Neural progenitor cell (in vitro differentiated cells): ENCODE results near the gene EHMT2. TPM values are rescaled to one million over a fixed set of nuclear protein-coding genes. Genes with fewer than 3 reads are reported as not detected.
"Not testable (repeated sequence)": the region's sequence is repeated elsewhere in the genome, so short reads cannot be mapped to it uniquely, and the experiment has no call there.

Source experiments
- DNase-seq: peaks from one replicate; pipeline ENCODE4 v3.0.0-alpha.2; 2016; ENCODE audit warnings: low spot score
- H2AFZ ChIP-seq: fragments of 200-600 bp; sonication (generic); replicated peaks from 2 replicates; pipeline ENCODE4 v1.6.1; 2016; ENCODE audit warnings: antibody characterized with exemption
- H3F3A ChIP-seq: fragments of 200-600 bp; sonication (generic); 2 replicates; pipeline ENCODE4 v1.6.1; 2016; ENCODE audit warnings: antibody characterized with exemption, low read depth
- H3K27ac ChIP-seq: fragments of 200-600 bp; sonication (generic); 2 replicates; pipeline ENCODE4 v1.5.1; 2016; ENCODE audit warnings: mild to moderate bottlenecking
- H3K27me3 ChIP-seq: fragments of 200-600 bp; sonication (generic); 2 replicates; pipeline ENCODE4 v1.6.1; 2016; ENCODE audit warnings: mild to moderate bottlenecking, moderate library complexity
- H3K36me3 ChIP-seq: fragments of 200-600 bp; sonication (generic); 2 replicates; pipeline ENCODE4 v1.5.1; 2016
- H3K4me1 ChIP-seq: fragments of 200-600 bp; sonication (generic); 2 replicates; pipeline ENCODE4 v1.6.1; 2016; ENCODE audit warnings: mixed run types
- H3K4me2 ChIP-seq: fragments of 200-600 bp; sonication (generic); 2 replicates; pipeline ENCODE4 v1.6.1; 2016
- H3K4me3 ChIP-seq: fragments of 200-600 bp; sonication (generic); 2 replicates; pipeline ENCODE4 v1.5.1; 2016
- H3K79me2 ChIP-seq: fragments of 200-600 bp; sonication (generic); 2 replicates; pipeline ENCODE4 v1.6.1; 2016; ENCODE audit warnings: low read depth
- H3K9ac ChIP-seq: fragments of 200-600 bp; sonication (generic); 2 replicates; pipeline ENCODE4 v1.6.1; 2016
- H3K9me3 ChIP-seq: fragments of 200-600 bp; sonication (generic); 2 replicates; pipeline ENCODE4 v1.5.1; 2016; ENCODE audit warnings: low read depth
- H4K20me1 ChIP-seq: fragments of 200-600 bp; sonication (generic); 2 replicates; pipeline ENCODE4 v1.6.1; 2016; ENCODE audit warnings: low read depth
- H3K27ac Mint-ChIP-seq: 3 replicates; pipeline ENCODE4 v1.8.0; 2021; ENCODE audit warnings: mixed read lengths
- H3K27me3 Mint-ChIP-seq: 2 replicates; pipeline ENCODE4 v1.8.0; 2022; ENCODE audit warnings: low read depth, mild to moderate bottlenecking, inconsistent platforms, moderate library complexity, mixed read lengths; ENCODE audit not compliant: insufficient read depth
- H3K36me3 Mint-ChIP-seq: 3 replicates; pipeline ENCODE4 v1.8.0; 2021; ENCODE audit warnings: mixed read lengths
- H3K4me1 Mint-ChIP-seq: 3 replicates; pipeline ENCODE4 v1.8.0; 2021; ENCODE audit warnings: mixed read lengths
- H3K4me3 Mint-ChIP-seq: 3 replicates; pipeline ENCODE4 v1.8.0; 2021; ENCODE audit warnings: mild to moderate bottlenecking, moderate library complexity, mixed read lengths
- H3K9me3 Mint-ChIP-seq: 3 replicates; pipeline ENCODE4 v1.8.0; 2020; ENCODE audit warnings: mixed read lengths
- EZH2 ChIP-seq: fragments of 200-600 bp; sonication (generic); IDR thresholded peaks from 2 replicates; pipeline ENCODE4 v1.6.1; 2017; ENCODE audit warnings: antibody characterized with exemption, mild to moderate bottlenecking, moderate library complexity
- EZH2phosphoT487 ChIP-seq: fragments of 200-600 bp; sonication (generic); IDR thresholded peaks from 2 replicates; pipeline ENCODE4 v1.6.1; 2017; ENCODE audit warnings: antibody characterized with exemption
- total RNA-seq: library from RNA; depleted of rRNA; stranded (reverse); fragments of >200 nt; gene quantifications from 2 replicates; pipeline ENCODE4 v1.2.3, GENCODE V29; 2015; ENCODE audit warnings: low replicate concordance
- TF ChIP-seq, protein P1 (sequence below): fragments of 200-600 bp; sonication (generic); IDR thresholded peaks from 2 replicates; pipeline ENCODE4 v1.5.1; 2017; ENCODE audit warnings: antibody characterized with exemption, mild to moderate bottlenecking

EHMT2 gene
- total RNA-seq, 1 donor from 2014 or later = 93.3 TPM

DNA sequence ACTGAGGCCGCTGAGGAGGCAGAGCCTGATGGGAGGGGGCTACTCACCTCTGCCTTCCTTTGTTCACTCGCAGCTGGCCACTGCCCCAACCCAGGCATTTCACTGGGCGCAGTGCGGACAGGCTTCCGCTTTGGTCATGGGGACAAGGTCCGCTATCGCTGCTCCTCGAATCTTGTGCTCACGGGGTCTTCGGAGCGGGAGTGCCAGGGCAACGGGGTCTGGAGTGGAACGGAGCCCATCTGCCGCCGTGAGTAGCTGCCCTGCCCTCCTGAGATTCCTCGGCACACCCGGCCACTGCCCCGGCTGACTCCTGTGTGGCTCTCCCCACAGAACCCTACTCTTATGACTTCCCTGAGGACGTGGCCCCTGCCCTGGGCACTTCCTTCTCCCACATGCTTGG lies 36.0 kb upstream of the EHMT2 start:
- Histone ChIP-seq H3K36me3 (no peaks in the 10 kb centered on the region), H3K4me1 (no peaks in the 10 kb centered on the region), H3K9me3 (no peaks in the 10 kb centered on the region), H3K27ac (no peak overlapping the region), H4K20me1 (no peaks in the 10 kb centered on the region), H3K27me3 (no peaks in the 10 kb centered on the region), H3K9ac (no peak overlapping the region), H2AFZ (no peak overlapping the region), H3F3A (no peaks in the 10 kb centered on the region), H3K4me2 (no peak overlapping the region), H3K79me2 (no peaks in the 10 kb centered on the region), H3K4me3 (no peak overlapping the region)
- DNase-seq = no peak
- no peaks in the 10 kb centered on the region for H3K36me3 Mint-ChIP-seq
- TF ChIP-seq EZH2phosphoT487 = no peak
- TF ChIP-seq, protein P1, sequence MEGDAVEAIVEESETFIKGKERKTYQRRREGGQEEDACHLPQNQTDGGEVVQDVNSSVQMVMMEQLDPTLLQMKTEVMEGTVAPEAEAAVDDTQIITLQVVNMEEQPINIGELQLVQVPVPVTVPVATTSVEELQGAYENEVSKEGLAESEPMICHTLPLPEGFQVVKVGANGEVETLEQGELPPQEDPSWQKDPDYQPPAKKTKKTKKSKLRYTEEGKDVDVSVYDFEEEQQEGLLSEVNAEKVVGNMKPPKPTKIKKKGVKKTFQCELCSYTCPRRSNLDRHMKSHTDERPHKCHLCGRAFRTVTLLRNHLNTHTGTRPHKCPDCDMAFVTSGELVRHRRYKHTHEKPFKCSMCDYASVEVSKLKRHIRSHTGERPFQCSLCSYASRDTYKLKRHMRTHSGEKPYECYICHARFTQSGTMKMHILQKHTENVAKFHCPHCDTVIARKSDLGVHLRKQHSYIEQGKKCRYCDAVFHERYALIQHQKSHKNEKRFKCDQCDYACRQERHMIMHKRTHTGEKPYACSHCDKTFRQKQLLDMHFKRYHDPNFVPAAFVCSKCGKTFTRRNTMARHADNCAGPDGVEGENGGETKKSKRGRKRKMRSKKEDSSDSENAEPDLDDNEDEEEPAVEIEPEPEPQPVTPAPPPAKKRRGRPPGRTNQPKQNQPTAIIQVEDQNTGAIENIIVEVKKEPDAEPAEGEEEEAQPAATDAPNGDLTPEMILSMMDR = no peak
- no peak for TF ChIP-seq EZH2
- H3K27me3 Mint-ChIP-seq = peaks cover 11% of the 10 kb centered on the region
- H3K4me3 Mint-ChIP-seq = no peak overlapping the region
- peaks cover 8% of the 10 kb centered on the region for H3K9me3 Mint-ChIP-seq
- no peaks in the 10 kb centered on the region for H3K4me1 Mint-ChIP-seq
- H3K27ac Mint-ChIP-seq = peak overlapping the region; percentile 50

GRCh38 chr6:31932137-31932536 lies 34.6 kb upstream of the EHMT2 start:
- H3K27me3 Mint-ChIP-seq = peaks cover 16% of the 10 kb centered on the region
- H3K36me3 Mint-ChIP-seq, H3K9me3 Mint-ChIP-seq, H3F3A ChIP-seq, H3K27ac Mint-ChIP-seq, H3K27ac ChIP-seq, DNase-seq, H3K9me3 ChIP-seq, H3K9ac ChIP-seq, H3K4me2 ChIP-seq, H3K4me3 Mint-ChIP-seq, H3K79me2 ChIP-seq, H3K4me1 Mint-ChIP-seq, H3K27me3 ChIP-seq, H3K36me3 ChIP-seq, H2AFZ ChIP-seq, H3K4me3 ChIP-seq, H3K4me1 ChIP-seq, H4K20me1 ChIP-seq: not testable (repeated sequence)

DNA sequence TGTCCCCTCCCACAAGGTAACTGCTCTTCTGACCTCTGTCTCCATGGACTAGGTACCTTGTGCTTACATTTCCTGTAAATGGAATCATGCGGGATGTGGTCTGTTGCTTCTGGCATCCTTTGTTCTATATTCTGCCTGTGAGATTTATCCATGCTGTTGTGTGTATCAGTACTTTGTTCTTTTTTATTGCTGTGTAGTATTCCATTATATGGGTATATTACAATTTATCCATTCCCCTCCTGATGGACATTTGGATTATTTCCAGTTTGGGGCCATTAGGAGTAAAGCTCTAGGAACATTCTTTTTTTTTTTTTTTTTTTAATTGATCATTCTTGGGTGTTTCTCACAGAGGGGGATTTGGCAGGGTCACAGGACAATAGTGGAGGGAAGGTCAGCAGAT lies 33.5 kb upstream of the EHMT2 start:
- H3K79me2 ChIP-seq = no peaks in the 10 kb centered on the region
- no peaks in the 10 kb centered on the region for H4K20me1 ChIP-seq
- Mint-ChIP-seq H3K27ac (no peak overlapping the region), H3K4me3 (no peak overlapping the region), H3K27me3 (peaks cover 14% of the 10 kb centered on the region), H3K36me3 (no peaks in the 10 kb centered on the region), H3K9me3 (peaks cover 8% of the 10 kb centered on the region), H3K4me1 (no peaks in the 10 kb centered on the region)
- H3K9me3 ChIP-seq = no peaks in the 10 kb centered on the region
- no peak overlapping the region for H3K9ac ChIP-seq
- H3K27me3 ChIP-seq = no peaks in the 10 kb centered on the region
- no peaks in the 10 kb centered on the region for H3K36me3 ChIP-seq
- no peak overlapping the region for H3K4me2 ChIP-seq
- H3K4me3 ChIP-seq = no peak overlapping the region
- no peaks in the 10 kb centered on the region for H3F3A ChIP-seq
- TF ChIP-seq EZH2 = no peak
- TF ChIP-seq, protein P1 = no peak
- TF ChIP-seq EZH2phosphoT487 = no peak
- no peak for DNase-seq
- no peaks in the 10 kb centered on the region for H3K4me1 ChIP-seq
- no peak overlapping the region for H3K27ac ChIP-seq
- H2AFZ ChIP-seq = no peak overlapping the region

DNA sequence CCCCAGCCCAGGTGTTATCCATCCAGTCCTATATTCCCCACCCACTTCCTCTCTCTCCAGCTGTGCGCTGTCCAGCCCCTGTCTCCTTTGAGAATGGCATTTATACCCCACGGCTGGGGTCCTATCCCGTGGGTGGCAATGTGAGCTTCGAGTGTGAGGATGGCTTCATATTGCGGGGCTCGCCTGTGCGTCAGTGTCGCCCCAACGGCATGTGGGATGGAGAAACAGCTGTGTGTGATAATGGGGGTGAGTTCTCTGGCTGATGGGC lies 31.1 kb upstream of the EHMT2 start:
- H3K4me1 Mint-ChIP-seq = no peaks in the 10 kb centered on the region
- no peaks in the 10 kb centered on the region for H3K9me3 ChIP-seq

More for the DNA sequence above, 31.1 kb upstream of the EHMT2 start:
- no peak overlapping the region for H2AFZ ChIP-seq
- H3K9me3 Mint-ChIP-seq = peaks cover 8% of the 10 kb centered on the region
- H3K27ac ChIP-seq = no peak overlapping the region
- no peaks in the 10 kb centered on the region for H3K4me1 ChIP-seq
- no peaks in the 10 kb centered on the region for H3K79me2 ChIP-seq
- H3K9ac ChIP-seq = no peak overlapping the region
- H3K27ac Mint-ChIP-seq = no peak overlapping the region
- DNase-seq = no peak
- H3K4me3 Mint-ChIP-seq = peak overlapping the region; percentile 41
- H3K36me3 ChIP-seq = no peaks in the 10 kb centered on the region
- H3K4me2 ChIP-seq = no peak overlapping the region
- no peak for TF ChIP-seq EZH2phosphoT487
- no peak for TF ChIP-seq EZH2
- TF ChIP-seq, protein P1 = no peak
- H4K20me1 ChIP-seq = no peaks in the 10 kb centered on the region
- H3K27me3 Mint-ChIP-seq = peaks cover 14% of the 10 kb centered on the region
- H3K27me3 ChIP-seq = no peaks in the 10 kb centered on the region
- no peaks in the 10 kb centered on the region for H3F3A ChIP-seq
- H3K36me3 Mint-ChIP-seq = no peaks in the 10 kb centered on the region
- H3K4me3 ChIP-seq = no peak overlapping the region
